PC-3 (cell line): ENCODE results near the gene SPG11. TPM values are rescaled to one million over a fixed set of nuclear protein-coding genes. Genes with fewer than 3 reads are reported as not detected.

ENCODE experiments used
- ATAC-seq: fragments of 200-7000 bp; cut with Tn5 transposase; 2 replicates; pipeline ENCODE4 v1.9.1; 2020; ENCODE audit warnings: mild to moderate bottlenecking, moderate library complexity
- BruUV-seq: library from RNA; stranded (reverse); fragments of 400-500 nt; replicated peaks from 2 replicates; lab custom pipeline; 2021; lab: Mats Ljungman, UMichigan
- CTCF ChIA-PET: fragments of 300-600 bp; sonication (Branson Sonifier 250); formaldehyde crosslinking; loops from one replicate; lab custom pipeline; 2022; ENCODE audit warnings: antibody characterized with exemption; lab: Charles Lee
- POLR2A ChIA-PET: fragments of 300-600 bp; sonication (Branson Sonifier 250); formaldehyde crosslinking; loops from one replicate; lab custom pipeline; 2022; ENCODE audit warnings: antibody characterized with exemption; ENCODE audit not compliant: unreplicated experiment; lab: Charles Lee
- DNase-seq: peaks from one replicate; pipeline ENCODE4 v3.0.0-alpha.2; 2015
- H2AFZ ChIP-seq: fragments of 300-600 bp; sonication (generic); 2 replicates; pipeline ENCODE4 v1.6.0; 2016; ENCODE audit warnings: antibody characterized with exemption, low read length
- H3F3A ChIP-seq: fragments of 300-600 bp; sonication (generic); one replicate; pipeline ENCODE4 v1.6.0; 2017; ENCODE audit warnings: antibody characterized with exemption, low read length, control low read depth, mild to moderate bottlenecking; ENCODE audit not compliant: unreplicated experiment
- H3K27ac ChIP-seq: fragments of 300-600 bp; sonication (generic); 2 replicates; pipeline ENCODE4 v1.5.1; 2016; ENCODE audit warnings: mild to moderate bottlenecking, low read length
- H3K27me3 ChIP-seq: fragments of 300-600 bp; sonication (generic); 2 replicates; pipeline ENCODE4 v1.6.1; 2016; ENCODE audit warnings: low read length, mixed read lengths
- H3K36me3 ChIP-seq: fragments of 300-600 bp; sonication (generic); 2 replicates; pipeline ENCODE4 v1.6.1; 2016; ENCODE audit warnings: low read depth, mixed run types, low read length, mixed read lengths
- H3K4me1 ChIP-seq: fragments of 300-600 bp; sonication (generic); 2 replicates; pipeline ENCODE4 v1.5.1; 2016; ENCODE audit warnings: low read length; ENCODE audit not compliant: insufficient read depth
- H3K4me2 ChIP-seq: fragments of 300-600 bp; sonication (generic); 2 replicates; pipeline ENCODE4 v1.6.0; 2016; ENCODE audit warnings: low read length
- H3K4me3 ChIP-seq: fragments of 300-600 bp; sonication (generic); 2 replicates; pipeline ENCODE4 v1.5.1; 2016; ENCODE audit warnings: mild to moderate bottlenecking, low read length, mixed read lengths
- H3K79me2 ChIP-seq: fragments of 300-600 bp; sonication (generic); 2 replicates; pipeline ENCODE4 v1.6.1; 2017; ENCODE audit warnings: low read length, mixed read lengths
- H3K9ac ChIP-seq: fragments of 300-600 bp; sonication (generic); 2 replicates; pipeline ENCODE4 v1.6.0; 2016; ENCODE audit warnings: mild to moderate bottlenecking, low read length
- H3K9me2 ChIP-seq: fragments of 300-600 bp; sonication (generic); replicated peaks from 2 replicates; pipeline ENCODE4 v1.6.1; 2016; ENCODE audit warnings: mixed run types, low read length, mixed read lengths
- H3K9me3 ChIP-seq: fragments of 300-600 bp; sonication (generic); 2 replicates; pipeline ENCODE4 v1.6.1; 2016; ENCODE audit warnings: low read length, mixed read lengths
- H4K20me1 ChIP-seq: fragments of 300-600 bp; sonication (generic); 2 replicates; pipeline ENCODE4 v1.6.1; 2016; ENCODE audit warnings: low read length, mixed read lengths
- EZH2 ChIP-seq: fragments of 300-600 bp; sonication (generic); IDR thresholded peaks from one replicate; pipeline ENCODE4 v1.6.1; 2017; ENCODE audit warnings: antibody characterized with exemption, mild to moderate bottlenecking, low read length; ENCODE audit not compliant: unreplicated experiment
- EZH2phosphoT487 ChIP-seq: fragments of 300-600 bp; sonication (generic); IDR thresholded peaks from 2 replicates; pipeline ENCODE4 v1.6.1; 2018; ENCODE audit warnings: mild to moderate bottlenecking, antibody characterized with exemption, low read length, borderline replicate concordance
- intact Hi-C: fragments of 100-400 bp; cut with micrococcal nuclease; formaldehyde crosslinking; loops from 2 replicates; pipeline ENCODE4 v1.9.0; 2023
- total RNA-seq: library from RNA; depleted of rRNA; stranded (reverse); fragments of >200 nt; gene quantifications from 2 replicates; pipeline ENCODE4 v1.2.3, GENCODE V29; 2014
- TF ChIP-seq, protein P1 (sequence below): fragments of 300-600 bp; sonication (generic); conservative IDR thresholded peaks from 2 replicates; pipeline ENCODE4 v1.5.1; 2017; ENCODE audit warnings: antibody characterized with exemption, low read depth, mild to moderate bottlenecking, low read length

The SPG11 gene
- total RNA-seq, 1 experiment from 2014 or later: 37.2 TPM

GRCh38 chr15:44570361-44570760 is 93.1 kb downstream of the SPG11 start:
- Histone ChIP-seq H3K4me2 (no peak overlapping the region), H3K9ac (no peak overlapping the region), H4K20me1 (no peaks in the 10 kb centered on the region), H3K79me2 (no peaks in the 10 kb centered on the region), H2AFZ (no peak overlapping the region), H3K4me3 (no peak overlapping the region), H3K36me3 (peaks cover 15% of the 10 kb centered on the region), H3F3A (peaks cover 5% of the 10 kb centered on the region), H3K4me1 (no peaks in the 10 kb centered on the region), H3K9me2 (no peaks in the 10 kb centered on the region), H3K9me3 (no peaks in the 10 kb centered on the region), H3K27ac (no peak overlapping the region), H3K27me3 (no peaks in the 10 kb centered on the region)
- ATAC-seq (no peak), DNase-seq (no peak)
- no peak for TF ChIP-seq EZH2
- no peak for TF ChIP-seq EZH2phosphoT487
- TF ChIP-seq, protein P1, sequence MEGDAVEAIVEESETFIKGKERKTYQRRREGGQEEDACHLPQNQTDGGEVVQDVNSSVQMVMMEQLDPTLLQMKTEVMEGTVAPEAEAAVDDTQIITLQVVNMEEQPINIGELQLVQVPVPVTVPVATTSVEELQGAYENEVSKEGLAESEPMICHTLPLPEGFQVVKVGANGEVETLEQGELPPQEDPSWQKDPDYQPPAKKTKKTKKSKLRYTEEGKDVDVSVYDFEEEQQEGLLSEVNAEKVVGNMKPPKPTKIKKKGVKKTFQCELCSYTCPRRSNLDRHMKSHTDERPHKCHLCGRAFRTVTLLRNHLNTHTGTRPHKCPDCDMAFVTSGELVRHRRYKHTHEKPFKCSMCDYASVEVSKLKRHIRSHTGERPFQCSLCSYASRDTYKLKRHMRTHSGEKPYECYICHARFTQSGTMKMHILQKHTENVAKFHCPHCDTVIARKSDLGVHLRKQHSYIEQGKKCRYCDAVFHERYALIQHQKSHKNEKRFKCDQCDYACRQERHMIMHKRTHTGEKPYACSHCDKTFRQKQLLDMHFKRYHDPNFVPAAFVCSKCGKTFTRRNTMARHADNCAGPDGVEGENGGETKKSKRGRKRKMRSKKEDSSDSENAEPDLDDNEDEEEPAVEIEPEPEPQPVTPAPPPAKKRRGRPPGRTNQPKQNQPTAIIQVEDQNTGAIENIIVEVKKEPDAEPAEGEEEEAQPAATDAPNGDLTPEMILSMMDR: no peak
- ChIA-PET CTCF (no interaction called here), POLR2A (no interaction called here)
- intact Hi-C loops: no loop called here
- BruUV-seq: no TSS peak

GRCh38 chr15:44569316-44569715 is 94.1 kb downstream of the SPG11 start:
- H3K9ac ChIP-seq: no peak overlapping the region
- CTCF ChIA-PET: no interaction called here
- POLR2A ChIA-PET: no interaction called here

GRCh38 chr15:44568338-44568737 is 95.1 kb downstream of the SPG11 start:
- no TSS peak for BruUV-seq
- Histone ChIP-seq H3K9ac (no peak overlapping the region), H3K9me3 (no peaks in the 10 kb centered on the region), H3K27ac (no peak overlapping the region), H3K9me2 (no peaks in the 10 kb centered on the region), H3K4me1 (no peaks in the 10 kb centered on the region), H3K27me3 (no peaks in the 10 kb centered on the region), H3K79me2 (no peaks in the 10 kb centered on the region), H3F3A (peaks cover 5% of the 10 kb centered on the region), H2AFZ (no peak overlapping the region), H3K4me2 (no peak overlapping the region), H3K4me3 (no peak overlapping the region), H3K36me3 (peaks cover 35% of the 10 kb centered on the region), H4K20me1 (no peaks in the 10 kb centered on the region)
- ChIA-PET CTCF (no interaction called here), POLR2A (no interaction called here)
- no peak for DNase-seq
- TF ChIP-seq, protein P1: no peak
- TF ChIP-seq EZH2phosphoT487: no peak
- TF ChIP-seq EZH2: no peak
- intact Hi-C loops: no loop called here
- ATAC-seq: no peak

More at GRCh38 chr15:44569316-44569715, 94.1 kb downstream of the SPG11 start:
- no peak overlapping the region for H3K4me2 ChIP-seq
- H3K27me3 ChIP-seq: no peaks in the 10 kb centered on the region
- TF ChIP-seq, protein P1: no peak
- TF ChIP-seq EZH2: no peak
- TF ChIP-seq EZH2phosphoT487: no peak
- H3K9me2 ChIP-seq: no peaks in the 10 kb centered on the region
- H3K4me1 ChIP-seq: no peaks in the 10 kb centered on the region
- intact Hi-C loops: no loop called here
- peaks cover 5% of the 10 kb centered on the region for H3F3A ChIP-seq
- H2AFZ ChIP-seq: no peak overlapping the region
- H3K9me3 ChIP-seq: no peaks in the 10 kb centered on the region
- no peaks in the 10 kb centered on the region for H4K20me1 ChIP-seq
- no peak overlapping the region for H3K4me3 ChIP-seq
- DNase-seq: no peak
- no peak overlapping the region for H3K27ac ChIP-seq
- BruUV-seq: no TSS peak
- peaks cover 26% of the 10 kb centered on the region for H3K36me3 ChIP-seq
- no peak for ATAC-seq
- no peaks in the 10 kb centered on the region for H3K79me2 ChIP-seq
